ENCODE measurements around the gene SLC66A2.

Gene SLC66A2

DNA sequence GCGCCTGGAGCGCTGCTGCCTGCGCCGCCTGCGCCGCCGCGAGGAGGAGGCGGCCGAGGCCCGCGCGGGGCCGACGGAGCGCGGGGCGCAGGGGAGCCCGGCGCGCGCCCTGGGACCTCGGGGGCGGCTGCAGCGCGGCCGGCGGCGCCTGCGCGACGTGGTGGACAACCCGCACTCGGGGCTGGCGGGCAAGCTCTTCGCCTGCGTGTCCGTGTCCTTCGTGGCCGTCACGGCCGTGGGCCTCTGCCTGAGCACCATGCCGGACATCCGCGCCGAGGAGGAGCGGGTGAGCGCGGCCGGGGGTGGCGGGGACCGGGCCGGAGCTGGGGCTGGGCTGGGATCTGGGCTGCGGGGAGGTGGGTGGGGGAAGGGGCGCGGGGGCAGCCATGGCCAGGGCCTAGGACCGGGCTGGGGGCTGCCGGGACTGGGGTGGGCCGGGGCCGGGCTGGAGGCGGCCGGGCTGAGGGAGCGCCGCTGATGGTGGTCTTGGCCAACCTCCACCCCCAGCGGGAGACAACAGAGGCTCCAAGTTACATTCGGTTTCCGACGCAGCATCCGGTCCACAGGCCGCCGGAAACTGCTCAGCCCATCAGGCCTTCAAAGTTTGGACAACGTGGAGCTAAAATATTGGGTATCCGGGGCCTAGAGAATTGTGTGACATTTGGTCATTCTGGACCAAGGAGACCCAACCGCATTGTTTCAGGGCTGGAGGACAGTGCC lies 87.3 kb downstream of the SLC66A2 start:
- no peak for DNase-seq

DNA sequence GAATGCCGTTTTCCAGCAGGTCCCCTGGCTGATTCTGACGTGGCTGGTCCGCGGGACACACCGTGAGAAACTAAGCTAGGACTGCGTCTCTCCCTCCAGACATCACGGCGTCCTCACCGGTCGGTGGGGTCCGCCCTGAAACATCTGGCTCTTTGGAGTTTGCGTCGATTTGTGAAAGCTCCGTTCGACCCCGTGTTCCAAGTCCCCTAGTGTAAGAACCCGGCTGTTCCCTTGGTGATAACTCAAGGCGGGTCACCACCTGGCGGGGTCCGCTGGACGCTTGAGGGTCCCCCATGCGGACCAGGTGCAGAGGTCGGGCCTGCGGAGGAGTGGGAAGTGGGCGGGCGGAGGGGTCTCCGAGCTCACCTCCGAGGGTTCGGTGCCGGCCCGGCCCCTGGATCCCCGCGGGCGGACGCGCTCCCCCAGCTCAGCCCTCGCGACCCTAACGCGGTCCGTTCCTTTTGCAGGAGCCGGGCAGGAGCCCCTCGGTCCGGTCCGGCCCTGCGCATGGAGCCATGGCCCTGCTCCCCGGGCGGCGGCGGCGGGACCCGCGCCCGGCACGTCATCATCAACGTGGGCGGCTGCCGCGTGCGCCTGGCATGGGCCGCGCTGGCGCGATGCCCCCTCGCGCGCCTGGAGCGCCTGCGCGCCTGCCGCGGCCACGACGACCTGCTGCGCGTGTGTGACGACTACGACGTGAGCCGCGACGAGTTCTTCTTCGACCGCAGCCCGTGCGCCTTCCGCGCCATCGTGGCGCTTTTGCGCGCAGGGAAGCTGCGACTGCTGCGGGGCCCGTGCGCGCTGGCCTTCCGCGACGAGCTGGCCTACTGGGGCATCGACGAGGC lies 88.1 kb downstream of the SLC66A2 start:
- no peak for DNase-seq

DNA sequence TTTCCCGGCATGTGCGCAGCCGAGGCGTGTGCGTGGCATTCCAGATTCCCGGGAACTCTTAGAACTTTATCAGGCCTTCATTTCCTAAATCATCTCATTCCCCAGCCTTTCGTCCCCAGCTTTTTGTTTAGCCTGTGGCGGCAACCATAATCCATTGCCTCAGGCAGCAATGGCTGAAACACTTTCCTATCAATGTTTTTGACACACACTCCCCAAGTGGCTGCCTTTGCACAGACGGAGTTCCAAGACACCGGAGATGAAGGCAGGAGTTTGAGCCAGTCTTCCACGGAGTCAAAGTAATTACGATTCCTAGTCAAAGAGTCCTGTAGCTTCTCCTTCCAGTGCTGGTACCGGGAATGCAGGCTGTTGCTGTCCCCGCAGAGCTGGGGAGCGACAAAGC lies 88.9 kb downstream of the SLC66A2 start:
- DNase-seq, result no peak

DNA sequence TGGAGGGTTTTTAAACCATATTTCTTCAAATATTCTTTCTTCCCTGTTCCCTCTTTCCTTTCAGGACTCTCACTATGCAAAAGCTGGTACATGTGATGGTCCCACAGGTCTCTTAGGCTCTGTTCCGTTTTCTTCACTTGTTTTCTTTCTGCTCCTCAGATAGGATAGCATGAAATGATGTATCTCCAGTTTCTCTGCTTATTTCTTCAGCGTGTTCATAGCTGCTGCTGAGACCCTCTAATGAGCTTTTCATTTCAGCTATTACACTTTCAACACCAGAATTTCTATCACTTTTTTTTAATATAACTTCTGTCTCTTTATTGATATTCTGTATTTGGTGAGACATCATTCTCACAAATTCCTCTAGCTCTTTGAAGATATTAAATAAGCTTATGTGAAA lies 89.8 kb downstream of the SLC66A2 start:
- no peak for DNase-seq

DNA sequence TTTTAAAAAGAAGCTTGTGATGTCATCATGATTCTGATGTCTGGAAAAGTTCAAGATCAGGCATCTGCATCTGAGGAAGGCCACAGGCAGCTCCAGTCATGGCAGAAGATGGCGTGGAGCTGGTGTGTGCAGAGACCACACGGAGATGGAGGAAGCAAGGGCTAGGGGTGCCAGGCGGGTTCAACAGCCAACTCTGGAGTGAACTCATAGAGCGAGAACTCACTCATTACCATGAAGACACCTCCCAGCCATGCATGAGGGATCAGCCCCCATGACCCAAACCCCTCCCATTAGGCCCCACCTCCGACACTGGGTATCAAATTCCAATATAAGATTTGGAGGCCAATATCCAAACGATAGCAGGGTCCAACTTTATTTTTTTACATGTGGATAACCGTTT lies 92.1 kb downstream of the SLC66A2 start:
- no peak for DNase-seq

DNA sequence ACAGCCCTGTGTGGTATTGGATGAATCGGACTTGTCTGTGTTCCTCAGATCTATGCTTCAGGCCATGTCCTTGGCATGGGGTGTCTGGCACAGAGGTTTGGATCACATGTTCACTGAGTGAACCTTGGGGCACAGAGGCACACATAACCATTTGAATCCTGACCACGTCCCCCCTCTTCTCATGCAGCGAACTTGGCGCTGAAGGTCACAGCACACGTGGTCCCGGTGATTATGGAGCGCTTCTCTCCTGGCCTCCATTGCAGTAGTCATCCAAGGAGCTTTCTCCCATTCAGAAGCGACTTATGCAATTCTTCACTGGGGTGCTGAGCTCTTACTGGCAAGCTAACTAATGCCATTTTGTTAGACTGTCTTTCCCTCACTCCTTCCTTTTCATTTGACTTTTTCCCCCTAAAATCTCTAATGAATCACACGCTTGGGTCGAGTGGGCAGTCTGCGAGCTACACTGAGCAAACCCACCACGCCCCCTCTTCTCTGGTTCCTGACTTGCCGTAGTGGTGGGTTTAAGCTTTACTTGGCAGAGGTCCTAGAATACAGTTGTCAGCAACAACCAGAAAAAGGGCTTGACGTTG lies 94.3 kb downstream of the SLC66A2 start:
- DNase-seq, result no peak

DNA sequence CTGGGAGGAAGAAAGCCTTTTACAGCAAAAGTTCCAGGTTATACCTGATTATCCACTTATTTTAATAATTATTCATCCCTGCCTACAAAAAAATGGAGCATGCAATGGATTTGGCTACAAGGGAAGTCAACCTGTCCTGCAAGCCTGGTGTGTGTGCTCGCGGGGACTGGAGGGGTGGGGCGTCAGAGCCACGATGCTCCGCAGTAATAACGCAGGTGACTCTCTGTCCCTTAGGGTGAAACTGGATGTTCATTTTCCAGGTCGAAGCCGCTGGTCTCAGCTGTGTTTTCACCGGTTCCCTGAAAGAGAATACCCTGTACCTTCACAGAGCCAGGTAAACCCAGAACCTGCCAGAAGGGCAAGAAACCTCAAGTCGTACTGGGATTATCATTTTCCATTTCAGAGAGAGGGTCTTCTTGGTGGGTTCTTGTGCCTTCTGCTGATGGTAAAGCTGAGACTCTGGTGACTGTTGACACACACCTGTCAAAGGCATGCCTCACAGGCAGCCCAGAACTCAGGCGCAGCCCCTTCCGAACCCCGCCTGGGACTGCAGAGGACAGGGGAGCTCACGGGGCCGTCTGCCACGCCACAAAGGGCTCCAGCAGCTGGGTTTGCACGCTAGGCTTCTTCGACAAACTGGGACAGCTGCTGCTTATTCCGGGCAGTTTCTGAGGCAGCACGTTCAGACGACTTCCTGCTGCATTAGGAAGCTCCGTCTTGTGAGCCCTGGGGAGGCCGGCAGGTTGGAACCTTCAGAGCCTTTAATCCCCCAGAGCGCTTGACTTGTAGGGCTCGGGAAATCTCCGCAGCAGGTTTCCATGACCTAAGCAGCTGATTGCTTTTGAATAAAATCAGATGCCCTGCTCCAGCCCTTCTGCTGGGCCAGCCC lies 95.1 kb downstream of the SLC66A2 start:
- no peak for DNase-seq

DNA sequence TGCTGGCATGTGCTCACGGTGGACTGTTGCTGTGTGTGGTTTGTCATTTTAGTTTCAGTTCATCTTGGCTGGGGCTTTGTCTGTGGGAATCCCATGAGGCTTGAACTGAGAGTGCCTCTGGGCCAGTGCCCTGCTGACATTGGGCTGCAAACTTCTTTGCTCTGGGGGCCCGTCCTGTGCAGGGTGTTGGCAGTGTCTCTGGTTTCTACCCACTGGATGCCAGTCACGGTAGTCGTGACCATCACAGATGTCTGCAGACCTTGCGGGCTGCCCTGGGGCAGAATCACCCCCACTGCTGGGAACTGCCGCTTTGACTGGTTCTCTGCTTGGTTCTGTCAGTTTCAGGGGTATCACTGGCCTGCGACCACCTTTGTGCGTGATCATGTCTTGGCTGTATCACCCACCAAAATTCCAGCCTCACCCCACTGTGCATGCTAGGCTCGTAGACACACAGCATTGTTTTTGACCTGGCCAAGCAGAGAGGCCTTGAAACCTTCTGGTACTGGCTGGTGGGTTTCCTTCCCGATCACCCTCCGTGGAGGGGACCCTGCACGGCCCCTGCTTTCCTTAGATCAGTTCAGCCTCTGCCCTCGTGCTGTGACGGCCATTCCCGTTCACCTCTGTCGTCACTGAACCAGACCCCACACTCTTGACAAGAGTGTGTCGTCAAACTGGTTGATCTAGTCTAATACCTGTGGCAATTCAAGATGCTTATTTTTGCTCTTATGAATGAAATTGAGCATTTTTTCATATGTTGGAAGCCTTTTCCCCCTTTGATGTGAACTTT lies 96.1 kb downstream of the SLC66A2 start:
- DNase-seq, result no peak

DNA sequence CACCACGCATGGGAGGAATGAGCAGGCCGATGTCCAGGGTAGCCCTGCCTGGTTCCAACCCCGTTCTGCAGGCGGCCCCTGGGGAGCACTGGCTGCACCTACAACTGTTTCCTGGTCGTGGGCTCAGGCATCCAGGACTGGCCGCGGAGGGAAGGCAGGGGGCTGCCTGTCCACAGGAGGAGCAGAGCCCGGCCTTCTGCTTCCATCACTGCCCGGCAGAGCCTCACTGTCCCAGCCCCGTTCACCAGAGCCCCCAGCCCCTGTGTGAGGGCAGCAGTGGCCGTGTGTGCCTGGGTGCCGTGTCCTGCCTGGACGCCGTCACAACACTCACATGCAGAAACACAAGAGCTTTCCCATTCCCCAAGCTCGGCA lies 97.5 kb downstream of the SLC66A2 start:
- no peak for DNase-seq

DNA sequence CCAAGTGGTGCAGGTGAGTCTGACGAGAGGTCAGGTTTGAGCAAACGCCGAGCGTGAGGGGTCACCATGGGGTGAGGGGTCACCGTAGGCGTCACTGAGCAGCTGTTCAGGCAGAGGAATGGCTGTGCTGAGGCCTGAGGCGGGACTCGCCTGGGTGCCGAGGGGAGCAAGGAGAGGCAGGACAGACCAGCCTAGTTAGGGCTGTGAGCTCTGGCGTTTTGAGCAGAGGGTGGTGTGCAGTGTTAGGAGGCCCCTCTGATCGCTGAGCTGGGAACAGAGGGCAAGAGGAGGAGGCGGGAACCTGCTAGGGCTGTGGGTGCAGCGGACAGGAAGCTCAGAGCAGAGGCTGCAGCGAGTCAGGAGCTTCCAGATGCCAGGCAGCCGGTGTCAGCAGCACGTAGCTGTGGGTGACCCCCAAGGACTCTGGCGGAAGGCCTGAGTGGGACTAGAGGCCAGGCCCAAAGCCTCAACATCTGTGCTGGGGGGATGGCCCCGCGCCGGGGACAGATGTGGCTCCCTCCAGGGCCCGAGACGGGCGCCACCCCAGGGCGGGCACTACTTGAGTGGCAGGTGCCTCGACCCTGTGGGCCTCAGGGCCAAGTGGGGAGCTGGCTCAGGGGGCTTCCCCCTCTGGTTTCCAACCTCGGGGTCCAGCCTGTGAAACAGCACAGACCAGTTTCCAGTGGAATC lies 98.0 kb downstream of the SLC66A2 start:
- no peak for DNase-seq

DNA sequence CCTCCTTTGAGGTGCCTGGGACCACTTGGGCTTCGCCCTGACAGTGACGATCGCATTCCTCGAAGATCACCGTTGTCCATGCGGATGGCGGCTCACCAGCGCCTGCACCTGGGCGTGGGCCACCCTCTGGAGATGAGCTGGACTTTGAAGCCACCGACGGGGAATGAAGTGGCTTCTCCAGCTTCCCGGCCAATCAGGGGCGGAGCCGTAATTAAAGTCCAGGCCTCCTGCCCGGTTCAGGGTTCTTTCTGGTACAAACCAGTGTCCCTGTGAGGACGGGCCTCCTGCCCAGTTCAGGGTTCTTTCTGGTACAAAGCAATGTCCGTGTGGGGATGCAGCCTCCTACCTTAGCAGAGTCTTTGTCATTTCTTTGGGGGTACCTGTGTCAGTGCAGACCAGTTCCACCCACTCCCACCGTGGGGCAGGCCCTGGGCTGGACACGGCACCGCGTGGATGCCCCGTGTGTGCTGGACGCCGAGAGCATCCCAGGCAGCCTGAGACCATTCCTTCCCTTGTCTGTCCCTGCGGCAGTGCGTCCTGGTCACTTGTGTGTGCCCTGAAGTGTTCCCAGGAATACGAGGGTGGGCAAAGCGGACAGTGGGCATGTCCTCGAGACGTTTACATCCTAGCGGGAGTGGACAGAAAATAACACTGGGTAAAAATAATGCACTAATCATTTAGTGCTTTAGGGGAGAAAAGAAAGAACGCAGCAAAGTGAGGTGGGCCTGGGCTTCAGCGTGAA lies 98.7 kb downstream of the SLC66A2 start:
- no peak for DNase-seq
